OCI-LY7 (cell line): ENCODE data around the gene WWOX. TPM values are rescaled to one million over a fixed set of nuclear protein-coding genes. Genes with fewer than 3 reads are reported as not detected.

Experiments used
- BruUV-seq: library from RNA; stranded (reverse); fragments of 400-500 nt; replicated peaks from 2 replicates; lab custom pipeline; 2021; lab: Mats Ljungman, UMichigan
- CTCF ChIA-PET: fragments of 300-600 bp; sonication (Branson Sonifier 250); formaldehyde crosslinking; loops from one replicate; lab custom pipeline; 2022; ENCODE audit warnings: antibody characterized with exemption; ENCODE audit not compliant: unreplicated experiment; lab: Charles Lee
- POLR2A ChIA-PET: fragments of 300-600 bp; sonication (Branson Sonifier 250); formaldehyde crosslinking; loops from one replicate; lab custom pipeline; 2022; ENCODE audit warnings: antibody characterized with exemption; lab: Charles Lee
- DNase-seq: peaks from one replicate; pipeline ENCODE4 v3.0.0-alpha.2; 2015; ENCODE audit warnings: low spot score
- H2AFZ ChIP-seq: fragments of 200-600 bp; sonication (generic), shearing (Covaris generic); 2 replicates; pipeline ENCODE4 v1.6.1; 2014; ENCODE audit warnings: mild to moderate bottlenecking, antibody characterized with exemption, low read length, moderate library complexity
- H3K27ac ChIP-seq: fragments of 200-600 bp; sonication (generic); 2 replicates; pipeline ENCODE4 v1.5.1; 2014; ENCODE audit warnings: mixed run types, low read depth, mild to moderate bottlenecking, moderate library complexity, low read length, inconsistent platforms; ENCODE audit not compliant: poor library complexity, severe bottlenecking
- H3K36me3 ChIP-seq: fragments of 200-600 bp; sonication (generic); 2 replicates; pipeline ENCODE4 v1.6.1; 2014; ENCODE audit warnings: mild to moderate bottlenecking, antibody characterized with exemption, low read length, moderate library complexity, mixed read lengths; ENCODE audit not compliant: insufficient read depth
- H3K4me1 ChIP-seq: fragments of 200-600 bp; sonication (generic); 2 replicates; pipeline ENCODE4 v1.5.1; 2014; ENCODE audit warnings: mild to moderate bottlenecking, low read length; ENCODE audit not compliant: insufficient read depth, poor library complexity, severe bottlenecking
- H3K4me2 ChIP-seq: fragments of 200-600 bp; sonication (generic); 2 replicates; pipeline ENCODE4 v1.6.1; 2014; ENCODE audit warnings: mild to moderate bottlenecking, low read length
- H3K4me3 ChIP-seq: fragments of 200-600 bp; sonication (generic); 2 replicates; pipeline ENCODE4 v1.5.1; 2014; ENCODE audit warnings: mild to moderate bottlenecking, low read depth, low read length; ENCODE audit not compliant: poor library complexity, severe bottlenecking
- H3K79me2 ChIP-seq: fragments of 200-600 bp; sonication (generic); 2 replicates; pipeline ENCODE4 v1.6.1; 2016; ENCODE audit warnings: low read depth, mild to moderate bottlenecking, low read length, moderate library complexity, mixed read lengths; ENCODE audit not compliant: insufficient read depth
- H3K9me2 ChIP-seq: fragments of 200-600 bp; sonication (generic); 2 replicates; pipeline ENCODE4 v1.6.1; 2016; ENCODE audit warnings: mild to moderate bottlenecking, low read length, mixed read lengths; ENCODE audit not compliant: insufficient read depth
- H3K9me3 ChIP-seq: fragments of 200-600 bp; sonication (generic); 2 replicates; pipeline ENCODE4 v1.6.1; 2014; ENCODE audit warnings: mild to moderate bottlenecking, mixed run types, low read length, mixed read lengths
- H4K20me1 ChIP-seq: fragments of 200-600 bp; sonication (generic); 2 replicates; pipeline ENCODE4 v1.6.1; 2014; ENCODE audit warnings: mild to moderate bottlenecking, antibody characterized with exemption, low read length, moderate library complexity, mixed read lengths; ENCODE audit not compliant: insufficient read depth
- CTCF ChIP-seq: fragments of 200-600 bp; sonication (generic); conservative IDR thresholded peaks from 2 replicates; pipeline ENCODE4 v1.5.1; 2014; ENCODE audit warnings: mild to moderate bottlenecking, antibody characterized with exemption, low read length, moderate library complexity, mixed read lengths
- EZH2phosphoT487 ChIP-seq: fragments of 200-600 bp; sonication (generic); IDR thresholded peaks from 2 replicates; pipeline ENCODE4 v1.6.1; 2018; ENCODE audit warnings: low read depth, borderline replicate concordance, mild to moderate bottlenecking, mixed run types, antibody characterized with exemption, low read length, moderate library complexity, mixed read lengths
- intact Hi-C: fragments of 100-400 bp; cut with micrococcal nuclease; formaldehyde crosslinking; loops from one replicate; pipeline ENCODE4 v1.10.0; 2022; ENCODE audit not compliant: unreplicated experiment
- total RNA-seq, 2 experiments: library from RNA; depleted of rRNA in 1 of 2; stranded (reverse); fragments of >200 nt in 1 of 2; shearing (Covaris generic) in 1 of 2; gene quantifications; 2 replicates each; pipeline ENCODE4 v1.2.3, GENCODE V29; 2014 to 2022

Gene WWOX
- total RNA-seq, 2 experiments from 2014 or later: 40.2 to 47.6 TPM

- no peaks in the 10 kb centered on the region for H3K79me2 ChIP-seq
- H3K9me3 ChIP-seq: no peaks in the 10 kb centered on the region
- no peaks in the 10 kb centered on the region for H3K36me3 ChIP-seq
- intact Hi-C loops: no loop called here
- H3K27ac ChIP-seq: no peak overlapping the region
- H4K20me1 ChIP-seq: no peaks in the 10 kb centered on the region
- ChIA-PET POLR2A (no interaction called here), CTCF (no interaction called here)
- no peak overlapping the region for H3K4me3 ChIP-seq
- TF ChIP-seq CTCF: no peak
- TF ChIP-seq EZH2phosphoT487: no peak
- H3K4me1 ChIP-seq: no peaks in the 10 kb centered on the region
- DNase-seq: no peak
- H2AFZ ChIP-seq: no peak overlapping the region
- H3K4me2 ChIP-seq: no peak overlapping the region
- H3K9me2 ChIP-seq: no peaks in the 10 kb centered on the region
- no TSS peak for BruUV-seq
Observed at GRCh38 chr16:78693496-78693895, 594.0 kb downstream of the WWOX start.

GRCh38 chr16:78694414-78694813 lies 595.0 kb downstream of the WWOX start:
- H3K4me2 ChIP-seq: no peak overlapping the region
- no peaks in the 10 kb centered on the region for H3K36me3 ChIP-seq
- no peaks in the 10 kb centered on the region for H3K9me3 ChIP-seq
- TF ChIP-seq EZH2phosphoT487 (no peak), CTCF (no peak)
- intact Hi-C loops: no loop called here
- H3K79me2 ChIP-seq: no peaks in the 10 kb centered on the region
- H2AFZ ChIP-seq: no peak overlapping the region
- no peaks in the 10 kb centered on the region for H3K4me1 ChIP-seq
- no peak for DNase-seq
- no TSS peak for BruUV-seq
- ChIA-PET CTCF (no interaction called here), POLR2A (interaction anchor here (0.7 kb wide), 1 partner anchor 231 kb away, joined by 3 read pairs; no protein-coding TSS in a partner anchor)
- H3K27ac ChIP-seq: no peak overlapping the region
- H4K20me1 ChIP-seq: no peaks in the 10 kb centered on the region
- H3K9me2 ChIP-seq: no peaks in the 10 kb centered on the region
- no peak overlapping the region for H3K4me3 ChIP-seq

GRCh38 chr16:78695391-78695790 lies 595.9 kb downstream of the WWOX start:
- H3K27ac ChIP-seq: no peak overlapping the region
- no peaks in the 10 kb centered on the region for H3K4me1 ChIP-seq
- H3K9me3 ChIP-seq: no peaks in the 10 kb centered on the region
- no peak for DNase-seq
- H3K79me2 ChIP-seq: no peaks in the 10 kb centered on the region
- POLR2A ChIA-PET: no interaction called here
- BruUV-seq: no TSS peak
- H4K20me1 ChIP-seq: no peaks in the 10 kb centered on the region
- H3K9me2 ChIP-seq: no peaks in the 10 kb centered on the region
- TF ChIP-seq CTCF (no peak), EZH2phosphoT487 (no peak)
- H2AFZ ChIP-seq: no peak overlapping the region
- H3K4me2 ChIP-seq: no peak overlapping the region
- CTCF ChIA-PET: no interaction called here
- H3K36me3 ChIP-seq: no peaks in the 10 kb centered on the region
- H3K4me3 ChIP-seq: no peak overlapping the region
- intact Hi-C loops: no loop called here
